Measurements from ENCODE around the gene HEMK1. TPM values are rescaled to one million over a fixed set of nuclear protein-coding genes. Genes with fewer than 3 reads are reported as not detected.

The HEMK1 gene
- total and polyA plus RNA-seq, 9 donors = 12.9 to 21.5 (median 16.6) TPM

- H3K9me3 ChIP-seq (replicated peaks; ENCODE audit: control insufficient read depth, low read depth, low read length) = no peaks in the 10 kb centered on the region
- DNase-seq = no peak
- H3K27ac ChIP-seq (ENCODE audit: low read length) = no peak overlapping the region
- H3K4me1 ChIP-seq (ENCODE audit: control insufficient read depth, insufficient read depth, low read length) = peaks cover 7% of the 10 kb centered on the region
- H3K27me3 ChIP-seq (ENCODE audit: control insufficient read depth, insufficient read depth, low read length) = peaks cover 5% of the 10 kb centered on the region
- 36% methylated on average over 13 of the region's 18 CpGs for WGBS (ENCODE audit: insufficient coverage)
- H3K4me3 ChIP-seq (ENCODE audit: low read length) = no peak overlapping the region
- no peaks in the 10 kb centered on the region for H3K36me3 ChIP-seq (ENCODE audit: control insufficient read depth, insufficient read depth, low read length)
These were observed 29.7 kb upstream of the HEMK1 start for GRCh38 chr3:50539356-50540286.

- Histone ChIP-seq H3K4me3 (ENCODE audit: low read length) (no peak overlapping the region), H3K36me3 (ENCODE audit: control insufficient read depth, insufficient read depth, low read length) (no peaks in the 10 kb centered on the region), H3K27ac (ENCODE audit: low read length) (no peak overlapping the region), H3K4me1 (ENCODE audit: control insufficient read depth, insufficient read depth, low read length) (no peaks in the 10 kb centered on the region), H3K9me3 (replicated peaks; ENCODE audit: control insufficient read depth, low read depth, low read length) (no peaks in the 10 kb centered on the region), H3K27me3 (ENCODE audit: control insufficient read depth, insufficient read depth, low read length) (peaks cover 5% of the 10 kb centered on the region)
- peak; percentile 76 for DNase-seq
- no CpG with 5 or more reads among the region's 2 CpGs for WGBS (ENCODE audit: insufficient coverage)
These were observed 26.9 kb upstream of the HEMK1 start for GRCh38 chr3:50542177-50543034.

- peaks cover 13% of the 10 kb centered on the region for H3K4me1 ChIP-seq (ENCODE audit: control insufficient read depth, insufficient read depth, low read length)
- no peaks in the 10 kb centered on the region for H3K36me3 ChIP-seq (ENCODE audit: control insufficient read depth, insufficient read depth, low read length)
- 44% methylated on average over 1 of the region's 1 CpG for WGBS (ENCODE audit: insufficient coverage)
- no peak overlapping the region for H3K27ac ChIP-seq (ENCODE audit: low read length)
- no peaks in the 10 kb centered on the region for H3K9me3 ChIP-seq (replicated peaks; ENCODE audit: control insufficient read depth, low read depth, low read length)
- DNase-seq = no peak
- H3K4me3 ChIP-seq (ENCODE audit: low read length) = no peak overlapping the region
- H3K27me3 ChIP-seq (ENCODE audit: control insufficient read depth, insufficient read depth, low read length) = no peaks in the 10 kb centered on the region
These were observed 23.5 kb upstream of the HEMK1 start for GRCh38 chr3:50545781-50546180.

GRCh38 chr3:50549226-50549625, 20.1 kb upstream of the HEMK1 start:
- DNase-seq = no peak
- 80% methylated on average over 3 of the region's 3 CpGs for WGBS (ENCODE audit: insufficient coverage)
- no peak overlapping the region for H3K27ac ChIP-seq (ENCODE audit: low read length)
- no peaks in the 10 kb centered on the region for H3K36me3 ChIP-seq (ENCODE audit: control insufficient read depth, insufficient read depth, low read length)
- H3K9me3 ChIP-seq (replicated peaks; ENCODE audit: control insufficient read depth, low read depth, low read length) = no peaks in the 10 kb centered on the region
- peaks cover 27% of the 10 kb centered on the region for H3K4me1 ChIP-seq (ENCODE audit: control insufficient read depth, insufficient read depth, low read length)
- no peak overlapping the region for H3K4me3 ChIP-seq (ENCODE audit: low read length)
- no peaks in the 10 kb centered on the region for H3K27me3 ChIP-seq (ENCODE audit: control insufficient read depth, insufficient read depth, low read length)

GRCh38 chr3:50550079-50550736, 19.1 kb upstream of the HEMK1 start:
- peak; percentile 62 for DNase-seq
- whole genome bisulfite sequencing (ENCODE audit: insufficient coverage) = 55% methylated on average over 7 of the region's 13 CpGs

GRCh38 chr3:50551054-50551659, 18.2 kb upstream of the HEMK1 start:
- 42% methylated on average over 6 of the region's 9 CpGs for WGBS (ENCODE audit: insufficient coverage)
- Histone ChIP-seq H3K27ac (ENCODE audit: low read length) (no peak overlapping the region), H3K4me3 (ENCODE audit: low read length) (no peak overlapping the region), H3K36me3 (ENCODE audit: control insufficient read depth, insufficient read depth, low read length) (no peaks in the 10 kb centered on the region), H3K27me3 (ENCODE audit: control insufficient read depth, insufficient read depth, low read length) (peaks cover 2% of the 10 kb centered on the region), H3K4me1 (ENCODE audit: control insufficient read depth, insufficient read depth, low read length) (peaks cover 35% of the 10 kb centered on the region), H3K9me3 (replicated peaks; ENCODE audit: control insufficient read depth, low read depth, low read length) (no peaks in the 10 kb centered on the region)
- peak; percentile 42 for DNase-seq

More at GRCh38 chr3:50550079-50550736, 19.1 kb upstream of the HEMK1 start:
- H3K27ac ChIP-seq (ENCODE audit: low read length) = no peak overlapping the region
- no peak overlapping the region for H3K4me3 ChIP-seq (ENCODE audit: low read length)
- peaks cover 33% of the 10 kb centered on the region for H3K4me1 ChIP-seq (ENCODE audit: control insufficient read depth, insufficient read depth, low read length)
- peaks cover under 1% of the 10 kb centered on the region for H3K27me3 ChIP-seq (ENCODE audit: control insufficient read depth, insufficient read depth, low read length)
- no peaks in the 10 kb centered on the region for H3K9me3 ChIP-seq (replicated peaks; ENCODE audit: control insufficient read depth, low read depth, low read length)
- H3K36me3 ChIP-seq (ENCODE audit: control insufficient read depth, insufficient read depth, low read length) = no peaks in the 10 kb centered on the region

- Histone ChIP-seq H3K36me3 (ENCODE audit: control insufficient read depth, insufficient read depth, low read length) (no peaks in the 10 kb centered on the region), H3K4me3 (ENCODE audit: low read length) (no peak overlapping the region), H3K4me1 (ENCODE audit: control insufficient read depth, insufficient read depth, low read length) (peaks cover 37% of the 10 kb centered on the region), H3K27me3 (ENCODE audit: control insufficient read depth, insufficient read depth, low read length) (peaks cover 2% of the 10 kb centered on the region), H3K9me3 (replicated peaks; ENCODE audit: control insufficient read depth, low read depth, low read length) (no peaks in the 10 kb centered on the region), H3K27ac (ENCODE audit: low read length) (peak overlapping the region; percentile 13)
- WGBS (ENCODE audit: insufficient coverage) = 72% methylated on average over 3 of the region's 7 CpGs
- DNase-seq = no peak
These were observed 17.5 kb upstream of the HEMK1 start for GRCh38 chr3:50551681-50552435.

- whole genome bisulfite sequencing (ENCODE audit: insufficient coverage) = 69% methylated on average over 3 of the region's 9 CpGs
- peaks cover 45% of the 10 kb centered on the region for H3K4me1 ChIP-seq (ENCODE audit: control insufficient read depth, insufficient read depth, low read length)
- no peaks in the 10 kb centered on the region for H3K36me3 ChIP-seq (ENCODE audit: control insufficient read depth, insufficient read depth, low read length)
- no peak for DNase-seq
- H3K9me3 ChIP-seq (replicated peaks; ENCODE audit: control insufficient read depth, low read depth, low read length) = no peaks in the 10 kb centered on the region
- H3K27me3 ChIP-seq (ENCODE audit: control insufficient read depth, insufficient read depth, low read length) = peaks cover 2% of the 10 kb centered on the region
- no peak overlapping the region for H3K27ac ChIP-seq (ENCODE audit: low read length)
- no peak overlapping the region for H3K4me3 ChIP-seq (ENCODE audit: low read length)
These were observed 16.7 kb upstream of the HEMK1 start for GRCh38 chr3:50552598-50552997.

- Histone ChIP-seq H3K4me1 (ENCODE audit: control insufficient read depth, insufficient read depth, low read length) (peaks cover 56% of the 10 kb centered on the region), H3K4me3 (ENCODE audit: low read length) (no peak overlapping the region), H3K9me3 (replicated peaks; ENCODE audit: control insufficient read depth, low read depth, low read length) (no peaks in the 10 kb centered on the region), H3K27ac (ENCODE audit: low read length) (no peak overlapping the region), H3K36me3 (ENCODE audit: control insufficient read depth, insufficient read depth, low read length) (peaks cover 6% of the 10 kb centered on the region), H3K27me3 (ENCODE audit: control insufficient read depth, insufficient read depth, low read length) (peaks cover 2% of the 10 kb centered on the region)
- WGBS (ENCODE audit: insufficient coverage) = no CpG with 5 or more reads among the region's 5 CpGs
- no peak for DNase-seq
These were observed 14.8 kb upstream of the HEMK1 start for GRCh38 chr3:50554553-50554952.

Measured in muscle of leg (tissue), 11 donors.